ENCODE data around the gene AMPD3. TPM values are rescaled to one million over a fixed set of nuclear protein-coding genes. Genes with fewer than 3 reads are reported as not detected.

The AMPD3 gene
- polyA plus RNA-seq, 3 donors from 2014 or later = 2.5 to 4.9 (median 4.0) TPM

DNA sequence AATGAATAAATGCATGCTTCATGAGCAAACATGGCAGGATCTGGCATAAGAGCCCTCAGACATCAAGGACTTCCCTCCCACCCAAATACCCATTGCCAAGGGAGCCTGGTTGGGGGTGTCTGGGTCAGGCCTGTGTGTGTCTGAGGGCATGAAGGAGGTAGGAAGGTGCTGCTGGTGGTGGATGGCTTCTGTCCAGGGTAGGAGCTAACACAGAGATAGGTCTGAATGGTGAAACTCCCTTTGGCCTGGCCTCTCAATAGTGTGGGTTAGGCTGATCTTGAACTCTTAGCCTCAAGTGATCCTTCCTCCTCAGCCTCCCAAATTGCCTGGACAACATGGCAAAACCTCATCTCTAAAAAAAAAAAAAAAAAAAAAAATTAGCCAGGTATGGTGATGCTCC is 2.8 kb downstream of the AMPD3 start:
- Mint-ChIP-seq H3K4me3 (peak overlapping the region in 1 of 5 donors; percentile 30), H3K27ac (peak overlapping the region in 3 of 6 donors; percentile 10 to 76 (median 40)), H3K36me3 (peaks cover under 1 to 6% (median 4%) of the 10 kb centered on the region in 3 donors), H3K4me1 (peaks cover 40 to 46% of the 10 kb centered on the region in 2 donors), H3K9me3 (no peaks in the 10 kb centered on the region), H3K27me3 (ENCODE audit: low read depth in 3 of 3) (peaks cover 0 to 16% (median 2%) of the 10 kb centered on the region in 3 donors)
- DNase-seq = no peak

DNA sequence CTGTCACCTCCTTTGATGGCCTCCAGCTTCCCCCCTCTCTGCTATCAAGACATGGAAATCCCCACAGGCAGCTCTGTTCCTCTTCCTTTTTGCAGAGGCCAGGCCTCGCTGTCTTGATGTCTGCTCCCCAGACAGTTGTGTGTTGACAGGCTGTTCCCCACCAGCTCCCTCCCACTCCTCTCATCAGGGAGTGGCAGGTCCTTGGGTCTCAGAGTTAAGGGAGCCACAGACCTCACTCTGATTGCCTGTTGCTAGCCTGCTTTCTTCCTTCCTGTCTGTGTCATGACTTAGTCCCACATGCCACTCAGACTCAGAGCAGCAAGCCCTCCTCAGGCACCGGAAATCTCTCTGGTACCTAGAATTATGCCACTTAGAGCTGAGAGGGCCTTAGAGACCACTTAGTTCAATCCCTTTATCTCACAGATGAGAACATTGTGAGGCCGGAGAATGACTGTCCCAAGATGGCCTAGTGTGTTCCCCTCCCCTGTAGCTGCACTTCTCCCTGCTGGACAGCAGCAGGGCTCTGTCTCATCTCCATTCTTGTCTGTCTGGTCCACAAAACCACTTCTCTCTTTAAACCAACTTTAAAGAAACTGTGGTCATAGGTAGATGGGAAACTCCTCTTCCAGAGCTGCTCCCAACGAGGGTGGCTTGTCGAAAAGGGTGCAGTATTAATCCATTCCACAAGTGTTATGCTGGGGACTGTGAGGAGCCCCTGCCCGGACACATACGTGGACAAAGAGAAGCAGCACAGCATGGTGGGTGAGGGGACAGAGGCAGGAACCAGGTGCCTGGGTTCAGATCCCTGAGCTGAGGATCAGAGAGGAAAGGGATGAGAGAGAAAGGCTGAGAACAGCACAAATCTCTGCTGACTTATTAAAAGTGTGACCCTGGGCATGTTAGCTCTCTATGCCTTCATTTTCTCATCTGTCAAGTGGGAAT is 4.2 kb downstream of the AMPD3 start:
- Mint-ChIP-seq H3K9me3 (no peaks in the 10 kb centered on the region), H3K27ac (peak overlapping the region; percentile 78 to 94 (median 90)), H3K27me3 (ENCODE audit: low read depth in 3 of 3) (peaks cover 0 to 17% (median 2%) of the 10 kb centered on the region in 3 donors), H3K36me3 (peaks cover 4 to 6% (median 4%) of the 10 kb centered on the region in 3 donors), H3K4me1 (peaks cover 40 to 46% of the 10 kb centered on the region in 2 donors), H3K4me3 (peak overlapping the region; percentile 47 to 67 (median 64))
- peak; percentile 37 to 49 (median 43) for DNase-seq

DNA sequence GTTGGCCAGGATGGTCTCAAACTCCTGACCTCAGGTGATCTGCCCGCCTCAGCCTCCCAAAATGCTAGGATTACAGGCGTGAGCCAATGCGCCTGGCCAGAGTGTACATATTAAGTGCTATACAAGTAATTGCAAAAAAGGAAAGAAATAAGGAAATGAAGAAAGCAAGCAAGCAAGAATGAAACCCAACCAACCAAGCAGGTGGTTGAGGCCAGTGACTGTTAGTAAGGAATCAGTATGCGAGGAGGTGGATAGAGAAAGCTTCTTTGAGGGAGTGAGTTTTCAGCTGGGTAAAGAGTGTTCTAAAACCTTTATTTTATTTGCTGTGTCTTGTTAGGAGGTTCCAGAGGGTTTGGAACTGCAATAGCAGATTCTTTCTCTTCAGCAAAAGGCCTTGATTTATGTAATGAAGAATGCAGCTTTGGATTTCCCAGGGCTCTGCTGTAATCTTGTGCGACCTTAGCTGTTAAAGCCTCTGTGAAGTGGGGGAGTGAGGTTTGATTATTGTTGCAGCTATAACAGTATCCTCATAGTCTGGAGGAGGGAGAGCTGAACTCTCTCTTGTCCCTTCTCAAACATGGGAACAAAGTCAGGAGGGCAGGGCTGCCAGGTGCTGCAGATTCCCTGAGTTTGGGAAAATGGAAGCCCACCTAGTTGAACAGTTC is 5.7 kb downstream of the AMPD3 start:
- DNase-seq = no peak
- peaks cover 0 to 17% (median 2%) of the 10 kb centered on the region in 3 donors for H3K27me3 Mint-ChIP-seq (ENCODE audit: low read depth in 3 of 3)
- no peak overlapping the region for H3K4me3 Mint-ChIP-seq
- peaks cover 4 to 13% (median 6%) of the 10 kb centered on the region in 3 donors for H3K36me3 Mint-ChIP-seq
- H3K9me3 Mint-ChIP-seq = no peaks in the 10 kb centered on the region
- peaks cover 44 to 45% of the 10 kb centered on the region in 2 donors for H3K4me1 Mint-ChIP-seq
- H3K27ac Mint-ChIP-seq = peak overlapping the region in 3 of 6 donors; percentile 1 to 61 (median 43)

DNA sequence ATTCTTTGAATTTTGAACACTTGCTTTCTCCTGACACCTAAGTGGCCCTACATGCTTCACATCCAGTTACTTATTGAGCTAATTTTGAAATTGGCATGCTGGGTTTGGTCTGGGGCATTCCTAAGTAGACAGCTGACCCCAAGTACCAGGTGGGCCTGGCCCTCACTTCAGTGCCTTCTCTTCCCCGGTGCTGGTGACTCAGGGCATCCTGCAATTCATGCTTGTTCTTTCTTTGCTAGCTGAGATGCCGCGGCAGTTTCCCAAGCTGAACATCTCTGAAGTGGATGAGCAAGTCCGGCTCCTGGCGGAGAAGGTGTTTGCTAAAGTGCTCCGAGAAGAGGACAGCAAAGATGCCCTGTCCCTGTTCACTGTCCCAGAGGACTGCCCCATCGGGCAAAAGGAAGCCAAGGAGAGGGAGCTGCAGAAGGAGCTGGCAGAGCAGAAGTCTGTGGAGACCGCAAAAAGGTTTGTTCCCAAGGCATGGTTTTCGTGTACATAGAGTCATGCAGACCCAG is 6.3 kb downstream of the AMPD3 start:
- Mint-ChIP-seq H3K4me1 (peaks cover 44% of the 10 kb centered on the region in 2 donors), H3K36me3 (peaks cover 4 to 13% (median 6%) of the 10 kb centered on the region in 3 donors), H3K9me3 (no peaks in the 10 kb centered on the region), H3K4me3 (no peak overlapping the region), H3K27ac (no peak overlapping the region), H3K27me3 (ENCODE audit: low read depth in 3 of 3) (peaks cover 0 to 16% (median 2%) of the 10 kb centered on the region in 3 donors)
- DNase-seq = no peak

DNA sequence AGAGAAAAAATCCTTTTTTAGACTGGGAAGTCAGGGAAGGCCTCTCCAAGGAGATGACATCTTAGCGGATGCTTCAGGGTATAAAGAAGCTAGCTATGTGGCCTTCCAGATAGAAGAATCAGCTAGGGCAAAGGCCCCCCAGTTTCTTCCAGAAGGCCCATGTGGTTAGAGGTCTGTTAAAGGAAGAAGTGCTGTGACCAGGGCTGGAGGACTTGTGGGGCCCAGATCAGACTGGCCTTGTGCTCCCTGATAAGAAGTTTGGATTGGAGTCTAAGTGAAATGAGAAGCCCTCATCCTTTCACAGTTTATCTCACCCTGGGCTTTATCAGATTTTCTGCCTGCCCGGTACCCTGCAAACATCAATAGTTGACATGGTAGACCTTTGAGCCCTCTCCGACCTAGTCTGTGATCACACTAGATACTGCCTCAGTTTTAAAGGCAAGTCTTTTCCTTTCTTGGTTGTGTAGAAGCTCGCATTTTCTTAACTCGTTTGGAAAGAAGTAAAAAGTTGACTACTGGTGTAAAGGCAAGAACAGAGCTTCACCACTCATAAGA is 7.8 kb downstream of the AMPD3 start:
- no peak for DNase-seq
- Mint-ChIP-seq H3K27me3 (ENCODE audit: low read depth in 3 of 3) (peaks cover 0 to 12% (median 4%) of the 10 kb centered on the region in 3 donors), H3K27ac (no peak overlapping the region), H3K9me3 (no peaks in the 10 kb centered on the region), H3K4me3 (no peak overlapping the region), H3K36me3 (peaks cover 11 to 17% (median 13%) of the 10 kb centered on the region in 3 donors), H3K4me1 (peaks cover 38 to 41% of the 10 kb centered on the region in 2 donors)

DNA sequence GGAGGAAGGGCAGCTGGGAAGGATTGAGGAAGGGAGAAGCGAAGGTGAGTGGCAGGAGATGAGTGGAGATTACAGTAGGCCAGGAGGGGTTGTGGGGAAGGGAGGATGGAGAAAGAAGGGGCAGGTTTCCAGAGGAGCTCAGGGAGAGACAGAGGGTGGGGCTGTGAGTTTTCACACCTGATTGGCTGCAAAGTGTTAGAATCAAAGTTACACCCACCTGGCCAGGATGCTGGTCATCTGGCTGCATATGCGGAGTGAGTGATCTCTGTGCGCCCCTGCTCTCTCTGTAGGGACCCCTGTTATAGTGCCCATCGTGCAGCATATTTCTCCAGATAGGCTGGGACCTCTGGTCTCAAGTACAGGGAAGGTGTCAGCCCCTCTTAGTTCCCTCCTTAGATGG is 18.3 kb downstream of the AMPD3 start:
- no peak for DNase-seq
- H3K4me1 Mint-ChIP-seq = peaks cover 26 to 34% of the 10 kb centered on the region in 2 donors
- peak overlapping the region in 1 of 6 donors; percentile 57 for H3K27ac Mint-ChIP-seq
- peaks cover 0 to 2% (median under 1%) of the 10 kb centered on the region in 3 donors for H3K36me3 Mint-ChIP-seq
- H3K9me3 Mint-ChIP-seq = peaks cover 0 to 2% (median 0%) of the 10 kb centered on the region in 6 donors
- no peak overlapping the region for H3K4me3 Mint-ChIP-seq
- peaks cover 0 to 7% (median 4%) of the 10 kb centered on the region in 3 donors for H3K27me3 Mint-ChIP-seq (ENCODE audit: low read depth in 3 of 3)

DNA sequence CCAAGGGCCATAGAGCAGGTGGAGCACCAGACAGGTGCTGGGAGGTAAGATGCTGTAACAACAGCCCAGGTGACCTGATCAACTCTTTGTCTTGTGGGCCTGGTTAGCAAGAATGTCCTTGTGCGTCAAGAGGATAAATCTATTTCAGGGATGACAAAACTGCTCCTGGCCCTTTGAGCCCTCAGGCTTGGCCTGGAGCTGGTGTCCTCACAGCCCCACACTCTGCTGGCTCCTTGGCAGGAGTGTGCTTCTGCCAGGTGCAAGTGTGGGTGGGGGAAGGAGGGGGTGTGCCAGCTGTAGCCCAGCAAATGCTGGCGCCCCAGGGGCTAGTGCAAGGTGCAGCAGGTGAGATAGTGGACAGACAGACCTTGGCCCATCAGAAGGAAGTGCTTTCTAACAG is 19.5 kb downstream of the AMPD3 start:
- no peak overlapping the region for H3K4me3 Mint-ChIP-seq
- no peak for DNase-seq
- no peak overlapping the region for H3K27ac Mint-ChIP-seq
- H3K36me3 Mint-ChIP-seq = peaks cover 0 to 4% (median 0%) of the 10 kb centered on the region in 3 donors
- H3K4me1 Mint-ChIP-seq = peaks cover 26 to 35% of the 10 kb centered on the region in 2 donors
- peaks cover 0 to 4% (median 4%) of the 10 kb centered on the region in 3 donors for H3K27me3 Mint-ChIP-seq (ENCODE audit: low read depth in 3 of 3)
- peaks cover 0 to 2% (median 0%) of the 10 kb centered on the region in 6 donors for H3K9me3 Mint-ChIP-seq

DNA sequence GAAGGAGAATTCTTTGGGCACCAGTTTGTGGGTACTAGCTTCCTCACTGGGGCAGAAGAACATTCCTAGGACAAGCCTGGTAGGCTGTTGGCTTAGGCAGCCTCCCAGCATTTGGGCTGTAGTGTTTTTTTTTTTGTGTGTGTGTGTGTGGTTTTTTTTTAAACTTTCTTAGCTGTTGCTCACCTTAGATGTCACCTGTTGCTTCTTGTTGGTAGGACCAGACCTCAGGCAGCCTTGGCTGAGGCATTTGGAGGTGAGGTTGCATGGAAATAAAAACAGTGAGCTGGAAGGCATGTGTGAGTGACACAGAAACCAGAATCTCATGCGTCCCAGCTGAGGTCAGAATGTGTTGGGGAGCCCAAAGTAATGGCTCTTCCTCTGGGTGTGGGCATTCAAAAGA is 21.3 kb downstream of the AMPD3 start:
- Mint-ChIP-seq H3K4me1 (peaks cover 26 to 35% of the 10 kb centered on the region in 2 donors), H3K4me3 (no peak overlapping the region), H3K27ac (no peak overlapping the region), H3K36me3 (peaks cover 0 to 4% (median 0%) of the 10 kb centered on the region in 3 donors), H3K9me3 (no peaks in the 10 kb centered on the region), H3K27me3 (ENCODE audit: low read depth in 3 of 3) (peaks cover 0 to 4% (median 1%) of the 10 kb centered on the region in 3 donors)
- no peak for DNase-seq

DNA sequence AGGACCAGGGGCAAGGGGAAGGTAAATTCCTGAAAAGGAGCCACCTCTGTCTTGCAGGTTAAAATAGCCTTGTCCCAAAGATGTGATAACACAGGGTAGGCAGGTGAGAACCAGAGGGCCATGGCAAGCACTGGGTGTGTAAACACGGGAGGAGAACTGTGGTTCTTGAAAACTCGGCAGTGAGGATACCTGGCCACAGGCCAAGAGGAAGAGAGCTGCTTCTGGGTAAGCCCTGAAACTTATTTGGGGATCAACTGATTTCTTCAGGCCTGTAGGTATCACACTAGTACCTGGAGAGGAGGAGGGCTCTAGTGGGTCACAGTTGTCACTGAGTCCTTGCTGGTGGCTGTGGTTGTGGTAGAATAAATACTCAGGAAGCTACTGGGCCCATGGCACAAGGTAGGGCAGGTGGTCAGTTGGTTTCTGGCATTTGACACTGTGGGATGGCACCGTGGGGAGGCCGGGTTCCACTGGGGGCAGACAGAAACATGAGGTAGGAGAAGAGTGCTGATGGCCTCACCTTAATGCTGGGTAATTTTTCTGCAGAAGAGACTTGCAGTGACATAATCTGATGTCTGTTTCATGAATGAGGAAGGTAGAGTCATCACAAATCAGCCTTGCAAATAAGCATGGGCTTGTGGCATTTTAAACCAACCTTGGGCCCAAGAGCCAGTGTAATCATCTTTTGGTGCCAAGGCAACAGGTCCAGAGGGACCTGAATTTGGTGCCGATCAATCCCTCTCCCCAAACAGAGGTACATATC is 22.0 kb downstream of the AMPD3 start:
- Mint-ChIP-seq H3K36me3 (peaks cover 0 to 4% (median 0%) of the 10 kb centered on the region in 3 donors), H3K4me1 (peaks cover 26 to 35% of the 10 kb centered on the region in 2 donors)

DNA sequence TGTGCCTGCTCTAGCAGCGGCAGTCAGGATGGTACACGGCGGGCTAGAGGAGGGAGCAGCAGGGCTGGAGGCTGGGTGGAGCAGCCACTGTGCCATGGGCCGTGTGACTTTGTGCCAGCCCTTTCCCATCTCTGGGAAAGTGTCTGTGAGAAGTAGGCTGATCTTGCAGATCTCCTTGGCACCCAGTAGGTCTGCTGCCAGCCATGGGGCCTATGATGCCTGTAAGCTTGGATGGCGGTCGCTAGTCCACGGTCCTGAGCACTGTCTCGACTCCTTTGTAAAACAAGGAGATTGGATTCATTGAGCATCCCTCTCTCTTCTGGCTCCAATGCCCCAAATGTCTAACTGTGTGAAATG is 22.6 kb downstream of the AMPD3 start:
- Mint-ChIP-seq H3K4me1 (peaks cover 24 to 32% of the 10 kb centered on the region in 2 donors), H3K9me3 (no peaks in the 10 kb centered on the region), H3K27me3 (ENCODE audit: low read depth in 3 of 3) (peaks cover 0 to 4% (median 1%) of the 10 kb centered on the region in 3 donors), H3K4me3 (no peak overlapping the region), H3K27ac (peak overlapping the region in 1 of 6 donors; percentile 56), H3K36me3 (peaks cover 0 to 4% (median 0%) of the 10 kb centered on the region in 3 donors)
- DNase-seq = no peak

More for the DNA sequence above, 22.0 kb downstream of the AMPD3 start:
- Mint-ChIP-seq H3K27me3 (ENCODE audit: low read depth in 3 of 3) (peaks cover 0 to 4% (median 1%) of the 10 kb centered on the region in 3 donors), H3K9me3 (no peaks in the 10 kb centered on the region), H3K27ac (peak overlapping the region in 5 of 6 donors; percentile 33 to 77 (median 40)), H3K4me3 (no peak overlapping the region)
- peak in 1 of 3 donors; percentile 7 for DNase-seq

DNA sequence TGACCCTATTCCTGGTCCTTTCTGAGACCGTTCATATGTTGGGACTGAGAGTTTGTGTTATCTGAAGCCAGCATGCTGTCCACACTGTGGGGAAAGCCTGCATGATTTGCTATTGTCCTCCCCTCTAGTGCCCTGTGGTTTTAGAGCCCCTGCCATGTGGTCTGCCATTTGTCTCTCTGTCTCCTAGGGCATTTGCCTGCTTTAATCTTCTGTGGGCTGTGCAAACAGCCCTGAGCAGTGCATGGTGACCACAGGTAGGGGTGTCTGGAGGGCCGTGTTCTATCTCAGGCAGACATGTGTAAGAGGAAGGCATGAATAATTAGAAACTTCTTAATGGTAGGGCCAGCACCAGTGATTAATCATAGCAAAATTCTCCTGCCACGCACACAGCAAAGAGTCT is 23.0 kb downstream of the AMPD3 start:
- Mint-ChIP-seq H3K4me3 (no peak overlapping the region), H3K4me1 (peaks cover 21 to 28% of the 10 kb centered on the region in 2 donors), H3K27ac (peak overlapping the region in 1 of 6 donors; percentile 56), H3K36me3 (peaks cover 0 to 4% (median 0%) of the 10 kb centered on the region in 3 donors), H3K9me3 (no peaks in the 10 kb centered on the region), H3K27me3 (ENCODE audit: low read depth in 3 of 3) (peaks cover 0 to 4% (median 1%) of the 10 kb centered on the region in 3 donors)
- no peak for DNase-seq

DNA sequence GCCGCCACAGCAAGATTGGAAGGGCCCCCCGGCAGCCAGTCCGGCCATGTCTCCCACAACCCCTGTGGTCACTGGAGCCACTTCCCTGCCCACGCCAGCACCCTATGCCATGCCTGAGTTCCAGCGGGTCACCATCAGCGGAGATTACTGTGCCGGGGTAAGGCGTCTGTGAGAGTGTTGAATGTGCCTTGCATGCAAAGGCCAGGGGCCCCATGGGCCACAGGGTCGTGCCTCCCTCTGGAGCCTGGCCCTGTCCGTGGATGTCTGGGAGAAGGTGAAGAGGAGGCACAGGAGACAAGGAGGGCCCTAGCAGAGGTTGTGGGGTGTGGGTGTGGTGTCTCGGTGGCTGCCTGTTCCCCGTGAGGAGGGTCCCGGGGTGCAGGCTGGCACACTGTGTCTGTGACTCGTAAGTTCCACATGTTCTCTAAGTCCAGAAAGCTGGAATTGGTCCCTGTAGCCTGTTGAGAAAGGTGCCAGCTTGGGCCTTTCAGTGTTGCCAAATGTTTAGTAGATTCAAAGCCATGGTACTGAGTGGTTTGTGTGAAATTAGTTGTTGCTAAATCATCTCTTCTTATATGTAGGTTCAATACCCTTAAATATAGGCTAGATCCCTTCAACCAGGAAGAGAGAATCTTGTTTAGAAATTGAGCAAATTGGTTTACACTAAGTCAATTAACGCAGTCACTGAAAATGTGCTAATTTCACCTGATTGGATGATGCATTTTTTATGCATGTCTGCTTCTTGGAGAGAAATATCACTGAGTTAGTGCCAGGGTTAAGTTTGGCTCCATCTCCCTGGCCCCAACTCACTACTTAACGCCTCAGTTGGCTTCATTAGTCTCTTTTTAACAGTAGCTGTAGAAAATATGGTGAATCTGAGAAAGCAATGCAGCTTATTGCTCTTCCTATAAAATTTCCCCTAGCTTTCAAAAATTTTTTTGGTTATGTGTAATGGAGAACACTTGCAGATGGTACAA is 23.8 kb downstream of the AMPD3 start:
- peak overlapping the region in 1 of 6 donors; percentile 56 for H3K27ac Mint-ChIP-seq
- peaks cover 16 to 21% of the 10 kb centered on the region in 2 donors for H3K4me1 Mint-ChIP-seq
- no peaks in the 10 kb centered on the region for H3K9me3 Mint-ChIP-seq
- peaks cover 0 to 4% (median 0%) of the 10 kb centered on the region in 3 donors for H3K36me3 Mint-ChIP-seq
- H3K27me3 Mint-ChIP-seq (ENCODE audit: low read depth in 3 of 3) = peaks cover 0 to 1% (median under 1%) of the 10 kb centered on the region in 3 donors
- DNase-seq = no peak
- H3K4me3 Mint-ChIP-seq = no peak overlapping the region

Measured in immature natural killer cell (primary cell).